Measurements from ENCODE around the gene HAGH. TPM values are rescaled to one million over a fixed set of nuclear protein-coding genes. Genes with fewer than 3 reads are reported as not detected.

Gene HAGH
- total and polyA plus RNA-seq, 9 of the 15 experiments (the other 6 are each of a cell fraction or from before 2014, with no cell fraction given) = 0.46 to 35.1 (median 16.8) TPM

DNA sequence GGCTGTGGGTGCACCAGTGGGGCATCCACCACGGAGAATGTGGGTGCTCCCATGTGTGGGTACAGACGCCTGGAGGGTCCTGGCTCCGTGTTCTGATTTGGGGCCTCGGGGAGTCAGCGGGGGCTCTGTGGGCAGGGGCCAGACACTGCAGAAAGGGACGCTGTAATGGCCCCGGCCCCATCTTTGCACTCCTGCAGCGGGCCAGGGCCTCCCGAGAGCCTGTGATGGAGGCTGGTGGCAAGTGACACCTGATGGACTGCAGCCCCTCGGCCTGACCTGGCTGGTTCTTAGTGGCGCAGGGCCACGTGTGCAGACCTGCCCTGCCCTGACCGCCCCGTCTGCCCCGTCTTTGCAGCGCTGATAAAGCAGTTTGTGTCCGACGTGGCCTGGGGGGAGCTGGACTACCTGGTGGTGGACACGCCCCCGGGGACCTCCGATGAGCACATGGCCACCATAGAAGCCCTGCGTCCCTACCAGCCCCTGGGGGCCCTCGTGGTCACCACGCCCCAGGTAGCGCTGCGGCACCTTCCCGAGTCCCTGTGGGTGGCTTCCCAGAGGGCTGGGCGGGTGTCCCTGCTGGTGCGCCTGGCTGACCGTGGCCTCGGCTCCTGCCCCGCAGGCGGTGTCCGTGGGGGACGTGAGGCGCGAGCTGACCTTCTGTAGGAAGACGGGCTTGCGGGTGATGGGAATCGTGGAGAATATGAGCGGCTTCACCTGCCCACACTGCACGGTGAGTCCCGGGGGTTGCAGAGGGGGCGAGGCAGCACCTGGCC is 39.1 kb downstream of the HAGH start:
- Histone ChIP-seq H3K9me3 (replicated peaks; ENCODE audit: control insufficient read depth, insufficient read depth, low read depth, low read length) (no peaks in the 10 kb centered on the region), H3K9ac (ENCODE audit: insufficient read depth in 1 of 2, low read depth in 2 of 2, low read length in 2 of 2) (no peak overlapping the region; a peak in 1 of 4 replicates), H3K4me1 (replicated peaks in 1 of 2; ENCODE audit: control insufficient read depth in 2 of 2, insufficient read depth in 2 of 2, low read length in 2 of 2) (peaks cover 2 to 79% of the 10 kb centered on the region in 2 experiments; a peak in 3 of 5 replicates), H4K20me1 (replicated peaks; ENCODE audit: control insufficient read depth, insufficient read depth, low read length) (no peaks in the 10 kb centered on the region; the same call in 1 of the 2 replicates), H3K9me1 (ENCODE audit: control insufficient read depth, insufficient read depth, low read length) (no peaks in the 10 kb centered on the region), H3K79me2 (ENCODE audit: control insufficient read depth, insufficient read depth, low read length) (peaks cover 44% of the 10 kb centered on the region), H2AFZ (ENCODE audit: low read depth, low read length) (no peak overlapping the region), H3K4me3 (no peak overlapping the region), H3K27me3 (ENCODE audit: control insufficient read depth in 2 of 2, insufficient read depth in 2 of 2, low read length in 2 of 2) (no peaks in the 10 kb centered on the region), H3K36me3 (ENCODE audit: control insufficient read depth, insufficient read depth, low read length) (peaks cover 59% of the 10 kb centered on the region; the same call in 1 of the 3 replicates), H3K27ac (ENCODE audit: extremely low read depth, low read depth, low read length) (no peak overlapping the region), H3K4me2 (ENCODE audit: insufficient read depth, low read length) (no peak overlapping the region)
- ChIA-PET POLR2A (no interaction called here), CTCF (ENCODE audit: low intra/inter-chr PET ratio) (interaction anchor here (0.6 kb wide), 1 partner anchor 550 kb away, joined by 3 read pairs; no protein-coding TSS in a partner anchor)
- no TSS peak for BruUV-seq (replicated peaks)
- DNase-seq (ENCODE audit: extremely low read depth in 1 of 4, low spot score in 3 of 4) (no peak), FAIRE-seq (no peak), ATAC-seq (no peak)
- TF ChIP-seq EHMT2 (IDR thresholded peaks at IDR 0.05) (no peak), RBFOX2 (IDR thresholded peaks at IDR 0.05; ENCODE audit: low read depth, low read length) (peak; percentile 18; the same call in 1 of the 2 replicates), POLR2G (IDR thresholded peaks at IDR 0.05; ENCODE audit: low read depth, low read length) (peak; percentile 52)
- intact Hi-C loops (cut with micrococcal nuclease) (no loop called here), in situ Hi-C loops (cut with MboI) (no loop called here)
- 95% methylated on average over 25 of the region's 44 CpGs for WGBS (ENCODE audit: insufficient coverage, low coverage, missing lambda C conversion rate)

DNA sequence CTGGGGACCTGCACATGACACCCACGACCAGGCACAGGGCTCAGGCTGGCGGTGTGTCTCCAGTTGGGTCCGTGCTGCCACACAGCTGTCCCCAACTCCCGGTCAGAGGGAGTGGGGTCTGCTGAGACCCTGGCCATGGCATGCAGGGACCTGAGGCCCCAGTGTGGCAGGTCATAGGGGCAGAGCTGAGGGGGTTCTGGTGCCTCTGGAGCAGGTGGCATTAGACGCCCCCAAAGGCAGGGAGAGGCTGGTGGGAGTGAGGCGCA is 39.6 kb downstream of the HAGH start:
- ChIA-PET CTCF (ENCODE audit: low intra/inter-chr PET ratio) (no interaction called here), POLR2A (no interaction called here)
- Histone ChIP-seq H3K4me3 (no peak overlapping the region), H3K36me3 (ENCODE audit: control insufficient read depth, insufficient read depth, low read length) (peaks cover 59% of the 10 kb centered on the region; the same call in 1 of the 3 replicates), H3K4me1 (replicated peaks in 1 of 2; ENCODE audit: control insufficient read depth in 2 of 2, insufficient read depth in 2 of 2, low read length in 2 of 2) (peaks cover 2 to 77% of the 10 kb centered on the region in 2 experiments; a peak in 3 of 5 replicates), H3K9ac (ENCODE audit: insufficient read depth in 1 of 2, low read depth in 2 of 2, low read length in 2 of 2) (no peak overlapping the region), H3K27ac (ENCODE audit: extremely low read depth, low read depth, low read length) (no peak overlapping the region), H3K79me2 (ENCODE audit: control insufficient read depth, insufficient read depth, low read length) (peaks cover 46% of the 10 kb centered on the region), H3K4me2 (ENCODE audit: insufficient read depth, low read length) (no peak overlapping the region), H3K9me3 (replicated peaks; ENCODE audit: control insufficient read depth, insufficient read depth, low read depth, low read length) (no peaks in the 10 kb centered on the region), H3K9me1 (ENCODE audit: control insufficient read depth, insufficient read depth, low read length) (no peaks in the 10 kb centered on the region), H3K27me3 (ENCODE audit: control insufficient read depth in 2 of 2, insufficient read depth in 2 of 2, low read length in 2 of 2) (no peaks in the 10 kb centered on the region), H4K20me1 (replicated peaks; ENCODE audit: control insufficient read depth, insufficient read depth, low read length) (no peaks in the 10 kb centered on the region; the same call in 1 of the 2 replicates), H2AFZ (ENCODE audit: low read depth, low read length) (no peak overlapping the region)
- FAIRE-seq (no peak), DNase-seq (ENCODE audit: extremely low read depth in 1 of 4, low spot score in 3 of 4) (no peak), ATAC-seq (no peak)
- WGBS (ENCODE audit: insufficient coverage, low coverage, missing lambda C conversion rate) = 77% methylated on average over 3 of the region's 6 CpGs
- intact Hi-C loops (cut with micrococcal nuclease) = no loop called here
- BruUV-seq (replicated peaks) = no TSS peak
- in situ Hi-C loops (cut with MboI) = no loop called here
- TF ChIP-seq TAF15 (IDR thresholded peaks at IDR 0.05; ENCODE audit: low read depth, low read length) (no peak), POLR2G (IDR thresholded peaks at IDR 0.05; ENCODE audit: low read depth, low read length) (peak; percentile 20; the same call in 1 of the 2 replicates), SRF (CRISPR knock-in tag; IDR thresholded peaks at IDR 0.05) (no peak)

Measured in K562 (cell line).